ENCODE data around the gene COQ8A.
"Not testable (repeated sequence)": the region's sequence is repeated elsewhere in the genome, so short reads cannot be mapped to it uniquely, and the experiment has no call there.

Gene COQ8A

DNA sequence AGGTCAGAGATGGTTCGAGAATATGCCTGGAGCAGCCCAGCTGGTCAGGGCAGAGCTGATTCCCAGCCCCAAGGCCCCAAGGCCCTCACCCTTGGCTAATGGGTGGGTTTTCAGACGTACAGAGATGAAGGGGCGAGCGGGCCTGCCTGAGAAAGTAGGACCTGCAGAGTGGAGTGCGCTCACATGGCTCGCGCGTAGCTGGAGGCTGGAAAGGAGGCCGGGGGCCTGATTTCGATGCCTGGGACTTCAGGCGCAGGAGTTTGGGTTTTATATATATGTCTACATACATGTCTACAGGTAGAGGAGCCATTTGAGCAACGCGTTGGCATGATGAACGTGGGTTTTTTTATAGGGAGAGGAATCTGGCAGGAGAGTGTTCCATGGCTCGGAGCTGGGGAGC lies 8.9 kb downstream of the COQ8A start:
- TF ChIP-seq TAF1 (IDR thresholded peaks at IDR 0.05; ENCODE audit: low read depth, low read length), result no peak
- TF ChIP-seq PAX5 (IDR thresholded peaks at IDR 0.05; ENCODE audit: insufficient read depth, low read length, severe bottlenecking), result no peak
- no peak for TF ChIP-seq POLR2AphosphoS5 (IDR thresholded peaks at IDR 0.05; ENCODE audit: low read depth, low read length)
- no peak for TF ChIP-seq SPI1 (IDR thresholded peaks at IDR 0.05; ENCODE audit: low read depth, low read length)
- no peak for TF ChIP-seq POLR2A (IDR thresholded peaks at IDR 0.05; ENCODE audit: low read depth, low read length)
- no peak for TF ChIP-seq POU2F2 (IDR thresholded peaks at IDR 0.05; ENCODE audit: low read depth, low read length)
- DNase-seq (ENCODE audit: insufficient read length, low spot score) (no peak), FAIRE-seq (no peak)

DNA sequence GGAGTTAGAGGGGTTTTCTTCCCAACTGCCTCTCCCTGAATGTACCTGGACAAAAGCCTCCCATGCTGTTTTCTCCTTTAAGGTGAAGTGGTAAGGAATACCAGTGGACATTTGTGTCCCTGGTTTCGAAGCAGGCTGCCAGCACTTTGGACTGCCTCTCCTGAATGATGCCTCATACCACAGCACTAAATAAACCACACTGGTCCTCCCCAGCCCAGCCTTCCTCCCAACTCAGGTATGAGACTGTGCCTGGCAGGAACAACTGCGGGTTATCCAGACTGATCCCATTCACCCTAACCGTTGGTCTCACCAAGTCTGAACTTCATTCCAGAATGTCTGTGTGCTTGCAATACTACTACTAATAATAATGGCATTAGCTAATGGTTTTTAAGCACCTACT lies 9.3 kb downstream of the COQ8A start:
- FAIRE-seq (no peak), DNase-seq (ENCODE audit: insufficient read length, low spot score) (no peak)
- no peak for TF ChIP-seq POLR2AphosphoS5 (IDR thresholded peaks at IDR 0.05; ENCODE audit: low read depth, low read length)
- TF ChIP-seq POLR2A (IDR thresholded peaks at IDR 0.05; ENCODE audit: low read depth, low read length), result no peak

DNA sequence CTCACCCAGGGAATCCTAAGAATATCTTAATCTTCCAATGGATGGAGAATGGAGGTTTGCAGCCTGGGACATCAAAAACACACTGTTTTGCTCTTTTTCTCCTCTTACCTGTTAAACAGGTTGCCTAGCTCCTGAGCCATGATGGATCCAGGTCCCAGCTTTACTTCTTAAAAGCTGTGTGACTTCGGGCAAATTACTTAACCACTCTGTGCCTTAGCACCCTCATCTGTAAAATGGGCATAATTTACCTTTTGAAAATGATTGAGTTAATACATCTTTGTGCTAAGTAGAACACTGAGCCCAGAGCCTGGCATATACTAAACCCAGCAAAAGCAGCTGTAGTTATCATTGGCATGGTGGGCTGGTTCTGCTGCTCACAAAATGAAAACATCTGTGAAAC lies 10.2 kb downstream of the COQ8A start:
- FAIRE-seq (no peak), DNase-seq (ENCODE audit: insufficient read length, low spot score) (no peak)
- TF ChIP-seq PAX5 (IDR thresholded peaks at IDR 0.05; ENCODE audit: insufficient read depth, low read length, severe bottlenecking) (no peak), POLR2AphosphoS5 (IDR thresholded peaks at IDR 0.05; ENCODE audit: low read depth, low read length) (no peak), SPI1 (IDR thresholded peaks at IDR 0.05; ENCODE audit: low read depth, low read length) (no peak)

DNA sequence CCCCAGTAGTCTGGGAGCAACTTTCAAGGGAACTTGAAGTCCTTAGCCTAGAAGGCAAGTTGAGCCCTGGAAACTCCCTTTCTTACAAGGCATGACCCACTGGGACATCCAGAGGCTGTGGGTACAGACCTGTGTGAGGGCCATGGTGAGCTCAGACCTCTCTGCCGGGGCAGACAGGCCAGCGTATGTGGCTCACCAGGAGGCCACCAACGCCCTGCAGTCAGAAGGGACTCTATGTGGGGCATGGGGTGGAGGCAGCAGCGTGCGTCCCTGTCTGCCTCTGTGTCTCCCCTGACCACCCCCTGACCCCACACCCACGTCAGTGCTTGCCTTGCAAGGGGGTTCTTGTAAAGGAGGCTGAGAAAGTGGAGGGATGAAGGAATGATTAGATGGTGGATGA lies 10.8 kb downstream of the COQ8A start:
- FAIRE-seq (no peak), DNase-seq (ENCODE audit: insufficient read length, low spot score) (no peak)
- TF ChIP-seq POU2F2 (IDR thresholded peaks at IDR 0.05; ENCODE audit: low read depth, low read length), result no peak
- TF ChIP-seq PAX5 (IDR thresholded peaks at IDR 0.05; ENCODE audit: insufficient read depth, low read length, severe bottlenecking), result no peak
- no peak for TF ChIP-seq POLR2A (IDR thresholded peaks at IDR 0.05; ENCODE audit: low read depth, low read length)
- no peak for TF ChIP-seq SPI1 (IDR thresholded peaks at IDR 0.05; ENCODE audit: low read depth, low read length)
- no peak for TF ChIP-seq TAF1 (IDR thresholded peaks at IDR 0.05; ENCODE audit: low read depth, low read length)
- no peak for TF ChIP-seq POLR2AphosphoS5 (IDR thresholded peaks at IDR 0.05; ENCODE audit: low read depth, low read length)

DNA sequence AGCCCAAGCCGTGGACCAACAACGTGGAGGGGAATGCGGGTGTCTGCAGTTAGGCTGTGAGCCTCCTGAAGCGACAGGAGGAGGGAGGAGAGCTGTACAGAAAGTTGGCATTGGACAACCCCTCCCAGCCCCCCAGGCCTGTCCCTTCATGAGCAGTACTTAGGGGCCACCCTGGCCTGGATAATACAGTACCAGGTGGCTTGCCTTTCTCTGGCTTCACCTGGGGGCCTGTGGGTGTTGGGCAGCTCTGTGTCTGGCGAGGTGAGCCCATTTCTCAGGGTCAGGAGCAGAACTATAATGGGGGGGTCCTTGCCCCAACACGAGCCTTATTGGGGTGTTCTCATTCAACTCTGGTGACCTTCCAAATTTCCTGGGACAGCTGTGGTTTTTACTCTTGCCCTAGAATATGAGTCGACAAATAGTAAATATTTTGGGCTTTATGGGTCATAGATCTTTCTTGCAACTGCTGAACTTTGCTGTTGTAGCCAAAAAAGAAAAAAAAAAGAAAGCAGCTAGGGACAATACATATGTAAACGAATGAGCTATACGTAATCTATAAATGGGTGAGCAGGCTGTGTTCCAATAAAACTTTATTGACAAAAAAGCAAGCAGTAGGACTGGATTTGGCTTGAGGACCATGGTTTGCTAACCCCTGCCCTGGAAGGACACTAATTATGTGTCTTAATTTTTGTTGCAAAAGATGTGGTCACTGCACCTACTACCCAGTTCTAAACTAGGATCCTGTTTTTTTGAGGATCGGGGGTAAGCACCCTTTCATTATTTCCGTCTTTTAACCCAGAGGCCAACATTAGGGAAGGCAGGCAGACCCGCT lies 11.4 kb downstream of the COQ8A start:
- no peak for DNase-seq (ENCODE audit: insufficient read length, low spot score)
- TF ChIP-seq POLR2A (IDR thresholded peaks at IDR 0.05; ENCODE audit: low read depth, low read length), result no peak
- TF ChIP-seq POLR2AphosphoS5 (IDR thresholded peaks at IDR 0.05; ENCODE audit: low read depth, low read length), result no peak
- TF ChIP-seq SPI1 (IDR thresholded peaks at IDR 0.05; ENCODE audit: low read depth, low read length), result no peak
- TF ChIP-seq PAX5 (IDR thresholded peaks at IDR 0.05; ENCODE audit: insufficient read depth, low read length, severe bottlenecking), result no peak
- no peak for FAIRE-seq

DNA sequence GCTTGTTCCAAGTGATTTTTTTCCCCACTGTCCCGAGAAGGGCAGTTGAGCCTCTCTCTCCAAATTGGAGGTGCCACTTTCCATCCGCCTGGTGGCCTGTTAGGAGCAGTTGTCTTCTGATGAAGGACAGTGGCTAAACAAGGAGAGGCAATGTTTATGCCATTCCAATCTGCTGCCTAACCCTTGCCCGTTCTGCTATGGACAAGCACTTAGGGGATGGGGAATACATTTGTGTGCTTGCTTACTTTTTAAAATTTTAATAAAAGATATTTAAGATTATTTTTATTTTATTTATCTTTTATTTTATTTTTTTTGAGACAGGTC lies 12.0 kb downstream of the COQ8A start:
- DNase-seq (ENCODE audit: insufficient read length, low spot score) (no peak), FAIRE-seq (no peak)
- TF ChIP-seq POU2F2 (IDR thresholded peaks at IDR 0.05; ENCODE audit: low read depth, low read length) (no peak), POLR2A (IDR thresholded peaks at IDR 0.05; ENCODE audit: low read depth, low read length) (no peak), PAX5 (IDR thresholded peaks at IDR 0.05; ENCODE audit: insufficient read depth, low read length, severe bottlenecking) (no peak), POLR2AphosphoS5 (IDR thresholded peaks at IDR 0.05; ENCODE audit: low read depth, low read length) (no peak), TAF1 (IDR thresholded peaks at IDR 0.05; ENCODE audit: low read depth, low read length) (no peak), SPI1 (IDR thresholded peaks at IDR 0.05; ENCODE audit: low read depth, low read length) (no peak)

DNA sequence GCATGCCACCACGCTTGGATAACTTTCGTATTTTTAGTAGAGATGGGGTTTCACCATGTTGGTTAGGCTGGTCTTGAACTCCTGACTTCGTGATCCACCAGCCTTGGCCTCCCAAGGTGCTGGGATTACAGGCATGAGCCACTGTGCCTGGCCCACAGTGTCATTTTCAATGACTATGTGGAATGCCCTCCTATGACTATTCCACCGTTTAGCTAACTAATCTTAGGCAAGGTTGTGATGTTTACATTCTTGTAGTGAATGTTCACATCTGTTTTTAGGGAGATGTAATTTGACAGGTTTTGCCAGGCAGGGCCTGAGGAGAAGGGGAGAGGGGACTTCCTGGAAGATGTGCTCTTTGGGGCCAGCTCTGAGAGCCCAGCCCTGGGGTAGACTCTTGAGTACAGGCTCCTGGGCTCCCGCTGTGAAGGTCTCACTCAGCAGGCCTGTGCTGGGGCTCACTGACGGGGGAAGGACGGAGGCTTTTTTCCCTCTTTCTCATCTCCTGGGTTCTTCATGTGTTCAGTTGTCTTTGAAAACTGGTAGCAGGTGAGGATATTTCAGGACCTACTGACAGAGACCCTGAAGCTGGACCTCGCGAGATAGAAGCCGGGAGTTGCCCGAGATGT lies 13.2 kb downstream of the COQ8A start:
- no peak for FAIRE-seq
- TF ChIP-seq SPI1 (IDR thresholded peaks at IDR 0.05; ENCODE audit: low read depth, low read length) (no peak), PAX5 (IDR thresholded peaks at IDR 0.05; ENCODE audit: insufficient read depth, low read length, severe bottlenecking) (no peak), TAF1 (IDR thresholded peaks at IDR 0.05; ENCODE audit: low read depth, low read length) (no peak), POLR2A (IDR thresholded peaks at IDR 0.05; ENCODE audit: low read depth, low read length) (no peak), POU2F2 (IDR thresholded peaks at IDR 0.05; ENCODE audit: low read depth, low read length) (no peak), POLR2AphosphoS5 (IDR thresholded peaks at IDR 0.05; ENCODE audit: low read depth, low read length) (no peak)
- DNase-seq (ENCODE audit: insufficient read length, low spot score), result no peak

DNA sequence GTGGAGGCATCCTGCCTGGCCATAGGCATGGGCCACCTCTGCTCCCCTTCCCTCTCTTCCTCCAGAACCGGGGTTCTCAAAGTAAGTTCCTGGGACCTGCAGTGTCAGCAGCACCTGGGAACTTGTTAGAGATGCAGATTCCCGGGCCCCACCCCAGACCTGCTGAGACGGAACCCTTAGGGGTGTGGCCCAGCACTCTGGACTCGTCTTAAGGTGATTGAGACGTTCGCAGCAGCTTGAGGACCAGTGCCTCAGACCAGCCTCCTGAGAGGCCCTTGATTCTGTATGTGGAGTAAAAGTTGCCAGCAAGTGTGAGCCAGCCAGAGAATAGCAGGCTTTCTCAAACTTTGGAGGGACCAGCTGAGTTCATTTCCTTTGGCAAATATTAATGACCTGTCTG lies 14.2 kb downstream of the COQ8A start:
- FAIRE-seq (no peak), DNase-seq (ENCODE audit: insufficient read length, low spot score) (no peak)
- TF ChIP-seq POU2F2 (IDR thresholded peaks at IDR 0.05; ENCODE audit: low read depth, low read length) (no peak), TAF1 (IDR thresholded peaks at IDR 0.05; ENCODE audit: low read depth, low read length) (no peak), SPI1 (IDR thresholded peaks at IDR 0.05; ENCODE audit: low read depth, low read length) (no peak), POLR2A (IDR thresholded peaks at IDR 0.05; ENCODE audit: low read depth, low read length) (no peak), PAX5 (IDR thresholded peaks at IDR 0.05; ENCODE audit: insufficient read depth, low read length, severe bottlenecking) (no peak), POLR2AphosphoS5 (IDR thresholded peaks at IDR 0.05; ENCODE audit: low read depth, low read length) (no peak)

DNA sequence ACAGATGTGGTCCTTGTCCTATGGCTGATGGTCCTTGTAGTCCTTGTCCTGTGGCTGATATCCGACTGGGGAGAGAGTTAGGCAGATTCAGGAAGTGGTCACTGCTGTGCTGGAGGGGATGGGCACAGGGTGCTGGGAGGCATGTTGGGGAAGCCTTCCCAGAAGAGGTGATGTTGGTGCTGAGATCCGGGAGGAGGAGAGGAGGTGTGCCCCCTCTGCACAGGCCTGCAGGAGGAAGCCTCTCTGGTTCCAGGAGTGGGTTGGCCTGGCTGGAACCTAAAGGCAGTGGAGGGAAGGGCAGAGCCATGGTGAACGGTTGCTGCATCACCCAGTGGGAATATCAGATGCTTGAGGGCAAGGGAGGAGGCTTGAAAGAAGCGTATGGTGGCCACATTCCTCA lies 14.7 kb downstream of the COQ8A start:
- no peak for TF ChIP-seq PAX5 (IDR thresholded peaks at IDR 0.05; ENCODE audit: insufficient read depth, low read length, severe bottlenecking)
- TF ChIP-seq POU2F2 (IDR thresholded peaks at IDR 0.05; ENCODE audit: low read depth, low read length), result no peak
- no peak for TF ChIP-seq TAF1 (IDR thresholded peaks at IDR 0.05; ENCODE audit: low read depth, low read length)
- no peak for TF ChIP-seq POLR2A (IDR thresholded peaks at IDR 0.05; ENCODE audit: low read depth, low read length)
- TF ChIP-seq SPI1 (IDR thresholded peaks at IDR 0.05; ENCODE audit: low read depth, low read length), result no peak
- TF ChIP-seq POLR2AphosphoS5 (IDR thresholded peaks at IDR 0.05; ENCODE audit: low read depth, low read length), result no peak
- FAIRE-seq (no peak), DNase-seq (ENCODE audit: insufficient read length, low spot score) (no peak)

DNA sequence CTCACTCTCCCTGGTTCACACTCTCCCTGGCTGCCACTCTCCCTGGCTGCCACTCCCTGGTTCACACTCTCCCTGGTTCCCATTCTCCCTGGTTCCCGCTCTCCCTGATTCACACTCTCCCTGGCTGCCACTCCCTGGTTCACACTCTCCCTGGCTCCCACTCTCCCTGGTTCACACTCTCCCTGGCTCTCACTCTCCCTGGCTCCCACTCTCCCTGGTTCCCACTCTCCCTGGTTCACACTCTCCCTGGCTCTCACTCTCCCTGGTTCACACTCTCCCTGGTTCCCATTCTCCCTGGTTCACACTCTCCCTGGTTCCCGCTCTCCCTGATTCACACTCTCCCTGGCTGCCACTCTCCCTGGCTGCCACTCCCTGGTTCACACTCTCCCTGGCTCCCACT lies 15.8 kb downstream of the COQ8A start:
- DNase-seq (ENCODE audit: insufficient read length, low spot score); FAIRE-seq: not testable (repeated sequence)
